H1 (cell line): ENCODE results near the gene OVCA2. TPM values are rescaled to one million over a fixed set of nuclear protein-coding genes. Genes with fewer than 3 reads are reported as not detected.

Experiments used
- CTCF ChIA-PET: fragments of 300-600 bp; sonication (Branson Sonifier 250); formaldehyde crosslinking; loops from one replicate; lab custom pipeline; 2021; ENCODE audit not compliant: partially characterized antibody; lab: Charles Lee
- POLR2A ChIA-PET: fragments of 300-600 bp; sonication (Branson Sonifier 250); formaldehyde crosslinking; loops from one replicate; lab custom pipeline; 2021; ENCODE audit warnings: inconsistent platforms; ENCODE audit not compliant: partially characterized antibody; lab: Charles Lee
- DNase-seq, 2 experiments: peaks; one replicate each; pipeline versions ENCODE4 v3.0.0 to v3.0.0-alpha.2; 2010 to 2022; ENCODE audit warnings: low spot score in 2 of 2, low read depth in 1 of 2, mixed read lengths in 1 of 2
- FAIRE-seq: peaks from 2 replicates; lab custom pipeline; 2011; peaks lifted over from hg19 to GRCh38; lab: Jason Lieb, UNC
- H2AFZ ChIP-seq: 2 replicates; pipeline ENCODE4 v1.8.1; 2012; ENCODE audit warnings: low read length, inconsistent platforms
- H2AK5ac ChIP-seq: 2 replicates; pipeline ENCODE4 v1.6.1; 2013; ENCODE audit warnings: low read depth, low read length
- H2BK120ac ChIP-seq: replicated peaks from 2 replicates; pipeline ENCODE3; 2013; ENCODE audit warnings: low read depth, low read length, inconsistent platforms
- H2BK12ac ChIP-seq: 2 replicates; pipeline ENCODE4 v1.6.1; 2013; ENCODE audit warnings: low read depth, low read length
- H2BK15ac ChIP-seq: 2 replicates; pipeline ENCODE4 v1.6.1; 2013; ENCODE audit warnings: low read length
- H2BK20ac ChIP-seq: 2 replicates; pipeline ENCODE4 v1.6.1; 2013; ENCODE audit warnings: low read length
- H2BK5ac ChIP-seq: 2 replicates; pipeline ENCODE4 v1.6.1; 2013; ENCODE audit warnings: low read depth, low read length
- H3K14ac ChIP-seq: 2 replicates; pipeline ENCODE4 v1.6.1; 2013; ENCODE audit warnings: inconsistent platforms; ENCODE audit not compliant: insufficient read length
- H3K18ac ChIP-seq: 2 replicates; pipeline ENCODE4 v1.6.1; 2013; ENCODE audit warnings: low read length; ENCODE audit errors: extremely low read depth
- H3K23ac ChIP-seq: 2 replicates; pipeline ENCODE4 v1.6.1; 2013; ENCODE audit warnings: inconsistent platforms; ENCODE audit not compliant: insufficient read length
- H3K23me2 ChIP-seq: 2 replicates; pipeline ENCODE4 v1.6.1; 2013; ENCODE audit warnings: low read depth, low read length
- H3K27ac ChIP-seq: 2 replicates; pipeline ENCODE4 v1.6.1; 2011; ENCODE audit warnings: low read depth, low read length, inconsistent platforms
- H3K27me3 ChIP-seq, 4 experiments: replicated peaks in 1 of 4; 1 replicate in 1 of 4; 2 replicates in 3 of 4; pipeline versions ENCODE4 v1.6.1 to v1.8.1; 2011 to 2013; ENCODE audit warnings: low read length in 3 of 4, mild to moderate bottlenecking in 3 of 4, inconsistent platforms in 2 of 4, mixed read lengths in 2 of 4, moderate library complexity in 1 of 4; ENCODE audit not compliant: control insufficient read depth in 3 of 4, insufficient read depth in 3 of 4; ENCODE audit errors: extremely low read depth in 1 of 4
- H3K36me3 ChIP-seq, 4 experiments: 2 replicates each; pipeline versions ENCODE4 v1.6.1 to v1.8.1; 2011 to 2013; ENCODE audit warnings: mild to moderate bottlenecking in 4 of 4, low read length in 3 of 4, moderate library complexity in 2 of 4, control low read depth in 1 of 4, inconsistent platforms in 1 of 4; ENCODE audit not compliant: insufficient read depth in 4 of 4, control insufficient read depth in 2 of 4
- H3K4ac ChIP-seq: replicated peaks from 2 replicates; pipeline ENCODE3; 2013; ENCODE audit warnings: low read length, low read depth, mixed read lengths, inconsistent platforms; ENCODE audit not compliant: insufficient read length
- H3K4me1 ChIP-seq, 4 experiments: replicated peaks in 1 of 4; 1 replicate in 1 of 4; 2 replicates in 3 of 4; pipeline versions ENCODE4 v1.6.1 to v1.8.1; 2011 to 2013; ENCODE audit warnings: low read length in 3 of 4, inconsistent platforms in 2 of 4, mixed read lengths in 1 of 4; ENCODE audit not compliant: insufficient read depth in 4 of 4, control insufficient read depth in 3 of 4
- H3K4me2 ChIP-seq, 2 experiments: 2 replicates each; pipeline versions ENCODE4 v1.6.1 to v1.8.1; 2011 to 2013; ENCODE audit warnings: low read depth in 2 of 2, low read length in 2 of 2, control low read depth in 1 of 2, inconsistent platforms in 1 of 2, mild to moderate bottlenecking in 1 of 2; ENCODE audit not compliant: insufficient read depth in 1 of 2
- H3K4me3 ChIP-seq, 4 experiments: fragments of 200-600, 300-600 bp in 1 of 4; sonication (generic), shearing (Covaris generic), sonication (Bioruptor Twin) in 1 of 4; 2 replicates each; pipeline versions ENCODE4 v1.5.1 to v1.8.1; 2011 to 2016; ENCODE audit warnings: low read length in 4 of 4, low read depth in 3 of 4, control low read depth in 2 of 4, inconsistent platforms in 2 of 4, mild to moderate bottlenecking in 2 of 4, mixed read lengths in 1 of 4, moderate library complexity in 1 of 4; ENCODE audit not compliant: insufficient read depth in 2 of 4; ENCODE audit errors: extremely low read depth in 1 of 4
- H3K56ac ChIP-seq: replicated peaks from 2 replicates; pipeline ENCODE3; 2013; ENCODE audit warnings: low read depth, mild to moderate bottlenecking, mixed read lengths, low read length, inconsistent platforms; ENCODE audit not compliant: insufficient read length
- H3K79me1 ChIP-seq: 2 replicates; pipeline ENCODE4 v1.6.1; 2013; ENCODE audit warnings: low read depth, low read length, control low read depth
- H3K79me2 ChIP-seq, 2 experiments: 2 replicates each; pipeline versions ENCODE4 v1.6.1 to v1.8.1; 2012 to 2013; ENCODE audit warnings: low read length in 2 of 2, mild to moderate bottlenecking in 2 of 2, inconsistent platforms in 1 of 2; ENCODE audit not compliant: insufficient read depth in 2 of 2, control insufficient read depth in 1 of 2
- H3K9ac ChIP-seq, 4 experiments: replicated peaks in 1 of 4; 1 replicate in 1 of 4; 2 replicates in 3 of 4; pipeline versions ENCODE4 v1.6.1 to v1.8.1; 2011 to 2013; ENCODE audit warnings: low read depth in 3 of 4, low read length in 3 of 4, control low read depth in 2 of 4, mild to moderate bottlenecking in 2 of 4, moderate library complexity in 2 of 4, inconsistent platforms in 1 of 4; ENCODE audit errors: extremely low read depth in 1 of 4
- H3K9me3 ChIP-seq, 2 experiments: 2 replicates each; pipeline versions ENCODE4 v1.6.1 to v1.8.1; 2012 to 2013; ENCODE audit warnings: mild to moderate bottlenecking in 2 of 2, moderate library complexity in 2 of 2, control low read depth in 1 of 2, inconsistent platforms in 1 of 2, low read depth in 1 of 2, low read length in 1 of 2, mixed read lengths in 1 of 2; ENCODE audit not compliant: insufficient read depth in 2 of 2
- H4K20me1 ChIP-seq, 2 experiments: replicated peaks in 1 of 2; 2 replicates each; pipeline versions ENCODE3 to v1.8.1; 2011 to 2013; ENCODE audit warnings: inconsistent platforms in 2 of 2, low read length in 2 of 2, mild to moderate bottlenecking in 1 of 2; ENCODE audit not compliant: insufficient read depth in 2 of 2, control insufficient read depth in 1 of 2
- H4K5ac ChIP-seq: 2 replicates; pipeline ENCODE4 v1.6.1; 2013; ENCODE audit warnings: low read length, low read depth, mixed read lengths, inconsistent platforms; ENCODE audit not compliant: insufficient read length
- H4K8ac ChIP-seq: 2 replicates; pipeline ENCODE4 v1.8.0; 2013; ENCODE audit warnings: mild to moderate bottlenecking, moderate library complexity, low read length, inconsistent platforms; ENCODE audit not compliant: insufficient read depth; ENCODE audit errors: extremely low read depth
- H4K91ac ChIP-seq: replicated peaks from 2 replicates; pipeline ENCODE3; 2013; ENCODE audit warnings: low read length, mixed read lengths, inconsistent platforms; ENCODE audit not compliant: insufficient read length
- CHD1 ChIP-seq: IDR thresholded peaks from 2 replicates; pipeline ENCODE4 v1.6.1; 2012; ENCODE audit warnings: low read depth, low read length, improper control_type of control experiment
- EP300 ChIP-seq, 2 experiments: IDR thresholded peaks; 1 replicate in 1 of 2; 2 replicates in 1 of 2; pipeline ENCODE4 v1.6.1; 2011 to 2012; ENCODE audit warnings: low read depth in 2 of 2, low read length in 2 of 2, mild to moderate bottlenecking in 2 of 2, borderline replicate concordance in 1 of 2, inconsistent platforms in 1 of 2, moderate library complexity in 1 of 2
- SIRT6 ChIP-seq: IDR thresholded peaks from one replicate; pipeline ENCODE4 v1.7.1; 2012; ENCODE audit warnings: low read length, inconsistent platforms
- SRF ChIP-seq: IDR thresholded peaks from 2 replicates; pipeline ENCODE4 v1.6.1; 2011; ENCODE audit warnings: mild to moderate bottlenecking, low read depth, low read length, moderate library complexity
- TAF1 ChIP-seq: IDR thresholded peaks from 2 replicates; pipeline ENCODE4 v1.6.1; 2011; ENCODE audit warnings: mild to moderate bottlenecking, low read depth, low read length
- WGBS, 2 experiments: shearing (Covaris generic) in 1 of 2; methylation state at CpG; one replicate each; pipeline versions ENCODE4 v1.1.6 to v1.1.7; 2013 to 2015; ENCODE audit warnings: low lambda C conversion rate in 2 of 2, mixed read lengths in 2 of 2, inconsistent platforms in 1 of 2, low coverage in 1 of 2, missing lambda C conversion rate in 1 of 2; ENCODE audit not compliant: insufficient replicate concordance in 2 of 2, insufficient coverage in 1 of 2, insufficient read length in 1 of 2; ENCODE audit errors: extremely low coverage in 1 of 2, missing lambda C conversion rate in 1 of 2; 5-methylcytosine and 5-hydroxymethylcytosine counted together
- polyA plus RNA-seq, 7 experiments: library from polyadenylated mRNA; depleted of rRNA in 3 of 7; stranded (reverse) in 5 of 7; unstranded in 2 of 7; fragments of >200 nt in 5 of 7; fragments of 200-250 nt in 2 of 7; gene quantifications; 1 replicate in 5 of 7; 2 replicates in 1 of 7; 4 replicates in 1 of 7; pipeline versions ENCODE4 v1.2.1 to v1.2.3, GENCODE V29; 2011 to 2013; ENCODE audit warnings: missing spikeins in 2 of 7, mixed read lengths in 2 of 7
- total RNA-seq: library from RNA; stranded (reverse); fragmentation: NEBNext Ultra II Directional; extraction: Animal tissue kit (Norgen Biotek cat#: 25700); gene quantifications from 2 replicates; pipeline ENCODE4 v1.2.1, GENCODE V29; 2021

The OVCA2 gene
- total and polyA plus RNA-seq, 2 of the 8 experiments (the other 6 are each of a cell fraction or from before 2014, with no cell fraction given): 15.3 to 37.0 TPM

- H3K4me2 ChIP-seq: no peak overlapping the region; a peak in 1 of 4 replicates
- no peak overlapping the region for H4K91ac ChIP-seq
- POLR2A ChIA-PET: interaction anchor here (0.8 to 1.3 kb wide), 2 partner anchors 11 to 134 kb away, joined by 3 read pairs; partner anchors contain the start of gene HIC1
- H3K23ac ChIP-seq: no peak overlapping the region
- no peak for DNase-seq
- H3K36me3 ChIP-seq: peaks cover 0 to 8% (median 2%) of the 10 kb centered on the region in 4 experiments; a peak in 3 of 8 replicates
- no peak for FAIRE-seq
- peaks cover 0 to 3% of the 10 kb centered on the region in 2 experiments for H4K20me1 ChIP-seq
- no peak overlapping the region for H4K8ac ChIP-seq
- no peak overlapping the region for H2AK5ac ChIP-seq
- CTCF ChIA-PET: interaction anchor here (1.2 to 1.7 kb wide), 3 partner anchors 10 to 134 kb away, joined by 3 to 12 read pairs (median 11); partner anchors contain the start of gene HIC1
- H3K9ac ChIP-seq: no peak overlapping the region
- H3K18ac ChIP-seq: no peak overlapping the region
- H2BK120ac ChIP-seq: no peak overlapping the region
- no peak overlapping the region for H2AFZ ChIP-seq
- no peak overlapping the region for H3K14ac ChIP-seq
- peaks cover 4% of the 10 kb centered on the region for H3K79me1 ChIP-seq
- H3K56ac ChIP-seq: no peak overlapping the region
- H4K5ac ChIP-seq: no peak overlapping the region
- H2BK20ac ChIP-seq: no peak overlapping the region
- WGBS, 2 experiments: 92% methylated on average over 6 of the region's 6 CpGs; no CpG with 5 or more reads in 1 of the 2 experiments
- peaks cover 0 to 6% (median 5%) of the 10 kb centered on the region in 4 experiments; a peak in 4 of 7 replicates for H3K4me1 ChIP-seq
- H3K4me3 ChIP-seq: no peak overlapping the region
- TF ChIP-seq SRF (no peak), EP300 (IDR thresholded peaks at IDR 0.05; ENCODE audit: borderline replicate concordance in 1 of 2, low read depth in 2 of 2, low read length in 2 of 2) (no peak), TAF1 (no peak), SIRT6 (no peak), CHD1 (no peak)
- H2BK5ac ChIP-seq: no peak overlapping the region
- H2BK15ac ChIP-seq: no peak overlapping the region
- no peaks in the 10 kb centered on the region for H3K79me2 ChIP-seq
- H3K27ac ChIP-seq: no peak overlapping the region
- no peak overlapping the region for H2BK12ac ChIP-seq
- H3K4ac ChIP-seq: no peak overlapping the region
- H3K27me3 ChIP-seq: peaks cover 0 to 15% (median 14%) of the 10 kb centered on the region in 4 experiments; a peak in 6 of 7 replicates
- H3K9me3 ChIP-seq: no peaks in the 10 kb centered on the region
- peaks cover 5% of the 10 kb centered on the region; the same call in 1 of the 2 replicates for H3K23me2 ChIP-seq
Observed at GRCh38 chr17:2043785-2044184, 2.0 kb downstream of the OVCA2 start.
